OCI-LY7 (cell line): ENCODE results near the gene C16orf96.

ENCODE experiments used
- EZH2phosphoT487 ChIP-seq: fragments of 200-600 bp; sonication (generic); IDR thresholded peaks from 2 replicates; pipeline ENCODE4 v1.6.1; 2018; ENCODE audit warnings: low read depth, borderline replicate concordance, mild to moderate bottlenecking, mixed run types, antibody characterized with exemption, low read length, moderate library complexity, mixed read lengths
- TF ChIP-seq, protein P1 (sequence below): fragments of 200-600 bp; sonication (generic); conservative IDR thresholded peaks from 2 replicates; pipeline ENCODE4 v1.5.1; 2014; ENCODE audit warnings: mild to moderate bottlenecking, antibody characterized with exemption, low read length, moderate library complexity, mixed read lengths

DNA sequence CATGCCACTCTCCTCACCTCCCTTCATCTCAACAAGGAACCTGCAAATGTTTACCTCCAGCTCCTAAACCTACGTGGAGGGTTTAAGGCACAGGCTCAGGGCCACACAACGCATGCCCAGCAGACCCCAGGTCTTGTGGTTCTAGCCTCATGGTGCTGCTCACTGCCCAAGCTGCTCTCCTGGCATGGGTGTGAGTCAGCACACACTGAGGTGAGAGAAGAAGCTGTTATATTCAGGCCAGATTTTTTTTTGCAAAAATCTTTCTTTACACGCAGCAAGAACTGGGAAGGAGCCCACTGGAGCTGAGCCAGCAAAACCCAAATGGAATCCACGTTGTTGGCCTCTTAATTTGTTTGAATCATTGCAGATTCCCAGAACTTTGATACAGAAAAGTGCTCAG lies 5.5 kb upstream of the C16orf96 start:
- TF ChIP-seq, protein P1, sequence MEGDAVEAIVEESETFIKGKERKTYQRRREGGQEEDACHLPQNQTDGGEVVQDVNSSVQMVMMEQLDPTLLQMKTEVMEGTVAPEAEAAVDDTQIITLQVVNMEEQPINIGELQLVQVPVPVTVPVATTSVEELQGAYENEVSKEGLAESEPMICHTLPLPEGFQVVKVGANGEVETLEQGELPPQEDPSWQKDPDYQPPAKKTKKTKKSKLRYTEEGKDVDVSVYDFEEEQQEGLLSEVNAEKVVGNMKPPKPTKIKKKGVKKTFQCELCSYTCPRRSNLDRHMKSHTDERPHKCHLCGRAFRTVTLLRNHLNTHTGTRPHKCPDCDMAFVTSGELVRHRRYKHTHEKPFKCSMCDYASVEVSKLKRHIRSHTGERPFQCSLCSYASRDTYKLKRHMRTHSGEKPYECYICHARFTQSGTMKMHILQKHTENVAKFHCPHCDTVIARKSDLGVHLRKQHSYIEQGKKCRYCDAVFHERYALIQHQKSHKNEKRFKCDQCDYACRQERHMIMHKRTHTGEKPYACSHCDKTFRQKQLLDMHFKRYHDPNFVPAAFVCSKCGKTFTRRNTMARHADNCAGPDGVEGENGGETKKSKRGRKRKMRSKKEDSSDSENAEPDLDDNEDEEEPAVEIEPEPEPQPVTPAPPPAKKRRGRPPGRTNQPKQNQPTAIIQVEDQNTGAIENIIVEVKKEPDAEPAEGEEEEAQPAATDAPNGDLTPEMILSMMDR = no peak
- TF ChIP-seq EZH2phosphoT487 = no peak
